Measurements from ENCODE around the gene ZNF43.
A peak's percentile ranks its signal among the peaks of the same experiment; 100 is the strongest.
"Not testable (repeated sequence)": the region's sequence is repeated elsewhere in the genome, so short reads cannot be mapped to it uniquely, and the experiment has no call there.

Gene ZNF43

DNA sequence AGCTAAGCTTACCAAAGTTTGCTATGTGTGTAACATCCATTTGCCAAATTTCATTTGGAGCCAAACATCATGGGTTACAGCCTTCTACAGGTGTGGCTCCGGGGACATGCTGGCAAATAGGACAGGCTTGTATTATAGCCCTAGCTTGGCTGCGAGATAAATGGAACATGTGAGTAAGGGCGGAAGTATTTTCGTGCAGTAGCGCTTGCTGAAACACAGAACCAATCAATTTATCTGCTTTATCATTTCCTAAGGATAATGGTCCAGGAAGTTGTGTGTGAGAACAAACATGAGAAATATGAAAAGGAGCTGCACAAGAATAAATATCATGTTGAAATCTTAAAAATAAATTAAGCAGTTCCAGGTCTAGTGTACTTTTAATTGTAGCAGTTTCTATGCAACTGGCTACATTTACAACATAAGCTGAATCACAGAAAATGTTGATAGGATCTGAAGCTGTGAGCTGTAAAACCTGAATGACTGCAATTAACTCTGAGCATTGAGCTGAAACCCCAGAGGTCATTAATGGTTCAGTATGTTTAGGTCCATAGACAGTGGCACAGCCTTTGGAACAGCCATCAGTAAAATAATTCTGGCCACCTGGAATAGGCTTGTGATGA lies 46.4 kb downstream of the ZNF43 start:
- DNase-seq: no peak

DNA sequence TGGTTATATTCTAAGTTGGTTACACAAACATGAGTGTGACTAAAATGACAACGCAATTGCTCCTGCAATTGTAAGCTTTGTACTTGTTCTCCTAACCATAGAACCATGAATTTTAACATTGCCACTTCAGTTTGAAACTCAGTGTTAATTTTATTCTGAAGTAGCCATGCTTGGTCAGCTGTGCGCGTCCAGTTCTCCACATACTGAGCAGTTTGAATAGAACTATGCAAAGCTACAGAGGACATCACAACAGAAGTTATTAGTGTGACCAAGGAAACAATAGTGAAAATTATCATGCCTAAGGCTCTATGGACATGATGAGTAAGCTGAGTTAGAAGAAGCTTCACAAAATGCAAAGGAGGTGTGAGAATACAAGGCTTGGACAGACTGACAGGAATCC lies 49.0 kb downstream of the ZNF43 start:
- DNase-seq: no peak

GRCh38 chr19:21775792-21776191 lies 60.2 kb downstream of the ZNF43 start:
- not testable (repeated sequence) for DNase-seq

DNA sequence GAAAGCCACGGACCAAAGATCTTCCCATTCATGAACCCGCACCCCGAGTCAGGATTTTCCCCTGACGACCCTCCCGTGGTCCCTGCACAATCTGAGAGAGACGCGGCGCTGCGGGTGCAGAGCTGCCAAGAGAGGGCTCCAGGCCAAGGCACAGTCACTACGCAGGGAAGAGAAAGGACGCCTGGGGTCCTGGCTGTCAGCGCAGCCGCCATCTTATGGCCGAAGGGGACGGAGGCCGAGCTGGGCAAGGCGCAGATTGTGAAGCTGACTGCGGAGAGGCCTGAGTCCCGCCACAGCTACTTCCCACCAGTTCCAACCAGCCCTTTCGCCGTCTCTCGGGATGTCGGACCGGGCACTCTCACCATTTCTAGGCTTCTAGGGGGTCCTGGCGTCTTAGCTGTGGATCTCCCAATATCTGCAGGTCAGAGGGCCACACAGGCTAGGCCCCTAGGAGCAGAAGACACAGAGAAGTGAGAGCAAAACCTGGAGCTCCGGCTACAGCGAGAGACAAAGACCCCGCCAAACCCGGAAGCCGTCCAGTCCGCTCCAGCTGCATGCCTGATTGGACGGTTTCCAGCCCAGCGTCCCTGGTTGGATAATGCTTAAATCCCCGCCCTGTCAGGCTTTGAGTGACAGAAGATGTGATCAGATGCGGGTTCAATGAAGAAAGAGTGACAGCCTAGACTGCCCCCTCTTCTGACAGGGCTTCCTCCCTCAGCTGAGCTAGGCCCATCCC lies 68.7 kb downstream of the ZNF43 start, which contains the start of gene ZNF100:
Gene ZNF100, minus strand, starts transcription at position 515 of the 736 bp plus-strand sequence. Its CDS starts 150 bp downstream, at position 365.
- DNase-seq: peak; percentile 68

DNA sequence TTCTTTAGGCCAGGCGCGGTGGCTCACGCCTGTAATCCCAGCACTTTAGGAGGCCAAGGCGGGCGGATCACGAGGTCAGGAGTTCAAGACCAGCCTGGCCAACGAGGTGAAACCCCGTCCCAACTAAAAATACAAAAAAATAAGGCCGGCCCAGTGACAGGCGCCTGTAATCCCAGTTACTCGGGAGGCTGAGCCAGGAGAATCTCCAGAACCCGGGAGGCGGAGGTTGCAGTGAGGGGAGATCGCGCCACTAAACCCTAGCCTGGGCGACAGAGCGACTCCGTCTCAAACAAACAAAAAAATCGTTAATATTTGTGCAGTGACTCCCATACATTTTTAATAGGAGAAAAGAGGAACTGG lies 69.3 kb downstream of the ZNF43 start:
- DNase-seq: not testable (repeated sequence)

DNA sequence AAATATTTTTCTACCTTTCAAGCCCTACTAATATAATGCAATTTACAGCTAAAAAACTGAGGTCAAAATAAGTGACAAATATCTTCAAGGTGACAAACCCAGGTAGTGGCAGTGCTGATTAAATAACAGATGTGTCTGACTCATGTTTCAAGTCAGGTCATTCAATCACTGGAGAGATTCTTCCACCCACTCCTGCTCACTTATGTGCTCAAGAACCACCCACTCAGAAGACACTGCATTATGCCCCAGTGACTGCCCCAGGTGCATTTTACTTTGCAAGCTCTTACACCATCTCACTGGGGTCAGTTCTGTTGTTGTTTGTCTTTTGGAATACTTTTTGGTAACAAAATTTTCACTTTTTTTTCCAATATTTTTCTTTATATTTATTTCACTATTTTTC lies 70.8 kb downstream of the ZNF43 start:
- no peak for DNase-seq

DNA sequence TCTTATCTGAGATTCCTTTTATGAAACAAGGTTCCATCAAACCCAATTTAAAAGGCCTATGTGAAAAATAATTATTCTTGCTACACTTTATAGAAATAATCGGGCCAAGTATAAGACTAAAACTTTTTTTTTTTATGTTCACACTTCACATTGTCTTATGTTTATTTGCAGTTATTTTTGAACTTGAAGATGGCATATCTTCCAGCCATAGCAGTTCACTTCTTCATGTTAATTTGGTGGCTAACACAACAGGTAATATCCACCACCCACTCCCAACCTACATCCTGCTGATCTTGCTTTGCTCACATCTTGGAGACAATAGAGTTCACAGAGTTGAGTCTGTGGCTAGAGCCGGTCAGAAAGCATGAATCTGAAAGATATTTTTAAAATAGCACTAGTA lies 74.4 kb downstream of the ZNF43 start:
- DNase-seq: not testable (repeated sequence)

DNA sequence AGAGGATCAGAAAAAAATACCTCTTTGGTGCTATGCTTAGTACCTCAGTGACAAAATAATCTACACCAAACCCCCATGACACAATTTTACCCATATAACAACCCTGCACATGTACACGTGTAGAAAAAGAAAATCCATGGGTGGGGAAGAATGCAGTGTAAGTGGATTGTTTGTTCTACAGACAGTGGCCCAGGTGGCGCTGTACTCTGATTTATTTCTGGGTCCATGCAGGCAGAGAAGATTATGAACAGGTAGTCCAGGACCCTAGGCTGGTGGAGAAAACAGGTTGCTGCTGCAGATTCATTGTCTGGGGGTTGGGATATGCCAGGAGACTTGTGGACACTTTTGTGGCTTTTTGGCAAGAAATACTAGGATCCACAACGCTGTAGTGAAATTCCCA lies 77.7 kb downstream of the ZNF43 start:
- DNase-seq: no peak

DNA sequence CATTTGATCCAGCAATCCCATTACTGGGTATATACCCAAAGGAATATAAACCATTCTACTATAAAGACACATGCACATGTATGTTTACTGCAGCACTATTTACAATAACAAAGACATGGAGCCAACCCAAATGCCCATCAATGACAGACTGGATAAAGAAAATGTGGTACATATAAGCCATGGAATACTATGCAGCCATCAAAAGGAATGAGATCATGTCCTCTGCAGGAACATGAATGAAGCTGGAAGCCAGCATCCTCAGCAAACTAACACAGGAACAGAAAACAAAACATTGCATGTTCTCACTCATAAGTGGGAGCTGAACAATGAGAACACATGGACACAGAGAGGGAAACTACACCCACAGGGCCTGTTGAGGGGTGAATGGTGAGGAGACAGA lies 80.4 kb downstream of the ZNF43 start:
- DNase-seq: not testable (repeated sequence)

Measured in NCI-H524 treated with DMSO at 0.1 percent for 48 hours (cell line).